ENCODE data around the gene UBXN10.

UBXN10 gene

GRCh38 chr1:20138346-20138745, 47.5 kb upstream of the UBXN10 start:
- Histone ChIP-seq H3K4me1 (no peaks in the 10 kb centered on the region), H3K9me3 (ENCODE audit: control insufficient read depth, low read length) (no peaks in the 10 kb centered on the region), H3K9ac (no peak overlapping the region), H3K4me2 (ENCODE audit: low read length) (no peak overlapping the region), H2AFZ (no peak overlapping the region), H3K27ac (no peak overlapping the region), H3K79me2 (no peaks in the 10 kb centered on the region), H3K4me3 (ENCODE audit: low read depth, low read length) (no peak overlapping the region), H3K36me3 (ENCODE audit: control insufficient read depth, insufficient read depth, low read length) (no peaks in the 10 kb centered on the region), H3K27me3 (ENCODE audit: control insufficient read depth, insufficient read depth, low read length) (no peaks in the 10 kb centered on the region)
- TF ChIP-seq CTCF (IDR thresholded peaks at IDR 0.05): no peak

GRCh38 chr1:20138961-20139550, 46.8 kb upstream of the UBXN10 start, which contains the start of gene PLA2G2F:
Gene PLA2G2F (plus strand): TSS chr1:20139323. CDS start chr1:20139428, 105 bp downstream.
- no peaks in the 10 kb centered on the region for H3K79me2 ChIP-seq
- no peak within 1 kb of the TSS for H3K4me2 ChIP-seq (ENCODE audit: low read length)
- no peak within 1 kb of the TSS for H2AFZ ChIP-seq
- H3K9me3 ChIP-seq (ENCODE audit: control insufficient read depth, low read length): no peaks in the 10 kb centered on the region
- no peaks in the 10 kb centered on the region for H3K27me3 ChIP-seq (ENCODE audit: control insufficient read depth, insufficient read depth, low read length)
- H3K4me1 ChIP-seq: no peaks in the 10 kb centered on the region
- H3K27ac ChIP-seq: no peak within 1 kb of the TSS
- H3K4me3 ChIP-seq (ENCODE audit: low read depth, low read length): no peak within 1 kb of the TSS
- H3K36me3 ChIP-seq (ENCODE audit: control insufficient read depth, insufficient read depth, low read length): no peaks in the 10 kb centered on the region
- H3K9ac ChIP-seq: no peak within 1 kb of the TSS
- TF ChIP-seq CTCF (IDR thresholded peaks at IDR 0.05): no peak

- no peaks in the 10 kb centered on the region for H3K27me3 ChIP-seq (ENCODE audit: control insufficient read depth, insufficient read depth, low read length)
- H2AFZ ChIP-seq: no peak overlapping the region
- H3K27ac ChIP-seq: no peak overlapping the region
- H3K4me1 ChIP-seq: no peaks in the 10 kb centered on the region
- TF ChIP-seq CTCF (IDR thresholded peaks at IDR 0.05): no peak
- no peak overlapping the region for H3K4me2 ChIP-seq (ENCODE audit: low read length)
- H3K9me3 ChIP-seq (ENCODE audit: control insufficient read depth, low read length): no peaks in the 10 kb centered on the region
- no peak overlapping the region for H3K4me3 ChIP-seq (ENCODE audit: low read depth, low read length)
- no peaks in the 10 kb centered on the region for H3K36me3 ChIP-seq (ENCODE audit: control insufficient read depth, insufficient read depth, low read length)
- H3K9ac ChIP-seq: no peak overlapping the region
- H3K79me2 ChIP-seq: no peaks in the 10 kb centered on the region
These were observed 45.9 kb upstream of the UBXN10 start for GRCh38 chr1:20139776-20140612.

GRCh38 chr1:20141001-20141400, 44.9 kb upstream of the UBXN10 start:
- H3K4me3 ChIP-seq (ENCODE audit: low read depth, low read length): no peak overlapping the region
- no peaks in the 10 kb centered on the region for H3K4me1 ChIP-seq
- H2AFZ ChIP-seq: no peak overlapping the region
- no peaks in the 10 kb centered on the region for H3K36me3 ChIP-seq (ENCODE audit: control insufficient read depth, insufficient read depth, low read length)
- H3K4me2 ChIP-seq (ENCODE audit: low read length): no peak overlapping the region
- no peak for TF ChIP-seq CTCF (IDR thresholded peaks at IDR 0.05)
- no peak overlapping the region for H3K9ac ChIP-seq
- H3K79me2 ChIP-seq: no peaks in the 10 kb centered on the region
- no peaks in the 10 kb centered on the region for H3K9me3 ChIP-seq (ENCODE audit: control insufficient read depth, low read length)
- H3K27ac ChIP-seq: no peak overlapping the region
- no peaks in the 10 kb centered on the region for H3K27me3 ChIP-seq (ENCODE audit: control insufficient read depth, insufficient read depth, low read length)
